GM10266 (cell line): Measurements from ENCODE around the gene RPS6KA1.

Experiments
- DNase-seq: peaks from one replicate; pipeline ENCODE4 v3.0.0; 2012; ENCODE audit errors: extremely low spot score
- CTCF ChIP-seq: IDR thresholded peaks from 2 replicates; pipeline ENCODE4 v1.5.1; 2012; ENCODE audit warnings: mild to moderate bottlenecking, low read depth; ENCODE audit not compliant: control insufficient read depth, insufficient read depth; ENCODE audit errors: missing control alignments

The RPS6KA1 gene

GRCh38 chr1:26554781-26555180 is 25.2 kb downstream of the RPS6KA1 start:
- DNase-seq = no peak
- no peak for TF ChIP-seq CTCF

DNA sequence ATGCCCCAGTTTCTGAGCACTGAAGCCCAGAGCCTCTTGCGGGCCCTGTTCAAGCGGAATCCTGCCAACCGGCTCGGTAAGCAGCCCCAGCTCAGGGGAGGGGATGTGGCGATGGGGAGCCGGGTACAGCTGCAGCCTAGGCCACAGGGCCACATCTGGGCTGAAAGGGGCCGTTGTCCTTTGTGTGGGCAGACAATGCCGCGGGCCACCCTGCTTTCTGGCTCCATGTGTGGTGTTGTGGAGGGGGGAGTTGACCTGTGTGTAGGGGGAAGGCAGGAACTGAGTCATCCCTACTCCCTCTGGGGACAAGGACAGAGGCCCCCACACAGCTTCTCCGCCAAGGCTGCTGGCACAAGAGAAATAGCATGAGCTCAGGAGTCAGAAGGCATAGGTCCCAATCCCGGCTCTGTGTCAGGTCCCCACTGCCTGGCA is 26.0 kb downstream of the RPS6KA1 start:
- TF ChIP-seq CTCF = no peak
- no peak for DNase-seq

- no peak for TF ChIP-seq CTCF
- no peak for DNase-seq
These were observed 26.6 kb downstream of the RPS6KA1 start for GRCh38 chr1:26556111-26556510.

- DNase-seq = no peak
These were observed 27.4 kb downstream of the RPS6KA1 start for GRCh38 chr1:26557008-26557407.

GRCh38 chr1:26558685-26559048 is 29.1 kb downstream of the RPS6KA1 start:
- no peak for DNase-seq
- no peak for TF ChIP-seq CTCF

More at GRCh38 chr1:26557008-26557407, 27.4 kb downstream of the RPS6KA1 start:
- TF ChIP-seq CTCF = no peak

DNA sequence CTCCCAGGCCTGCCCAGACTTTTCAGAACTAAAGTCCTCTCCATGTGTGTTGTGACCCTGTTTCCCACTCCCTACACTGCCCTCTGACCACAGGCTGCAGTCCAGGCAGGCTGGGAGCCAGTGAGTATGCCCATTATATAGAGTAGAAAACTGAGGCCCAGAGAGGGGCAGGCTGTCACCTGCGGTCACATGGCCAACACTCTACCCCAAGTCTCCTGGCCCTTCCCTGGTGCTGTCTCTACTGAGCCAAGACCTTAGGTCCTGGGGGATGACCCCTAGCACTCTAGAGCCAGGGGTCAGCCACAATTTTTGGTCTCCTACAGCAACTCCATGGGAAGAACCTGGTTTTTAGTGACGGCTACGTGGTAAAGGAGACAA is 30.8 kb downstream of the RPS6KA1 start:
- TF ChIP-seq CTCF = no peak
- DNase-seq = no peak

GRCh38 chr1:26570287-26570686 is 40.7 kb downstream of the RPS6KA1 start:
- DNase-seq = no peak
- no peak for TF ChIP-seq CTCF
